GM18517 (cell line): ENCODE measurements around the gene GAS1.

Experiments used
- ATAC-seq: cut with Tn5 transposase; IDR thresholded peaks from one replicate; pipeline ENCODE4 v1.9.1; 2021; ENCODE audit warnings: mild to moderate bottlenecking, moderate library complexity; ENCODE audit not compliant: unreplicated experiment

GAS1 gene

DNA sequence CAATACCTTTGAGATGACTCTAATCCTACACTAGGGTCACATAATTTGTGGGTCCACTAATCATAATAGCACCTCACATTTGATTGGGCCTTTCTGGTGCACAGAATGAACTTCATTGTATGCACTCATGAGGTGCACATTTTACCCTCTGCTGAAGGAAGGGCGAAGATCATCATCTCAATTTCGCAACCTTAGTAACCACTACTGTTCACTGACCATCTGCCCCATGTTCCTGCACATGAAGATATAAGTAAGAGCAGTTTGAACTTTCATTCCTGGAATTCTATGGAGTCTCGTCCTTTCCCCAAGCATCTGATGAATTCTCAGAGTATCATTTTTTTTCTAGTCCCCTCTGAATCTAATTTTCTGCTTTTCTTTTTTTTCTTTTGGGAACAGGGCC, 21.2 kb downstream of the GAS1 start:
- ATAC-seq, result no peak

DNA sequence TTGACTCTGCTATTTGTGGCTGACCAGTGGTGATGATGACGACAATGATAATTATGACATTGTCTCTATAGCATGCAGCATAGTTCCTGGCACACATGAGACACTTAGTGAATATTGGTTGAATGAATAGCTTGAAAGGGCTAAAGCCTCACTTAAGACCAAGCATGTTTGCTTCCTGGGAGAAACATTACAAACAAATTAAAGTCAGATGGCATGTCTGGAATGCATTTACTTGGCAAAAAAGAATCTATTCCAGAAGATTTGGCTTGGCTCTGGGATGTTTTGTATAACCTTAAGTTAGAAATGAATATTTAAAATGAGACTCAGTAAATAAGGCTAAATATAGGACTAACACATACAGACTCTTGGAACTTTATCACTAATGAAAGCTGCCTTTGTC, 21.6 kb downstream of the GAS1 start:
- no peak for ATAC-seq

- no peak for ATAC-seq
Measured at GRCh38 chr9:86924206-86924605, 23.1 kb downstream of the GAS1 start.

DNA sequence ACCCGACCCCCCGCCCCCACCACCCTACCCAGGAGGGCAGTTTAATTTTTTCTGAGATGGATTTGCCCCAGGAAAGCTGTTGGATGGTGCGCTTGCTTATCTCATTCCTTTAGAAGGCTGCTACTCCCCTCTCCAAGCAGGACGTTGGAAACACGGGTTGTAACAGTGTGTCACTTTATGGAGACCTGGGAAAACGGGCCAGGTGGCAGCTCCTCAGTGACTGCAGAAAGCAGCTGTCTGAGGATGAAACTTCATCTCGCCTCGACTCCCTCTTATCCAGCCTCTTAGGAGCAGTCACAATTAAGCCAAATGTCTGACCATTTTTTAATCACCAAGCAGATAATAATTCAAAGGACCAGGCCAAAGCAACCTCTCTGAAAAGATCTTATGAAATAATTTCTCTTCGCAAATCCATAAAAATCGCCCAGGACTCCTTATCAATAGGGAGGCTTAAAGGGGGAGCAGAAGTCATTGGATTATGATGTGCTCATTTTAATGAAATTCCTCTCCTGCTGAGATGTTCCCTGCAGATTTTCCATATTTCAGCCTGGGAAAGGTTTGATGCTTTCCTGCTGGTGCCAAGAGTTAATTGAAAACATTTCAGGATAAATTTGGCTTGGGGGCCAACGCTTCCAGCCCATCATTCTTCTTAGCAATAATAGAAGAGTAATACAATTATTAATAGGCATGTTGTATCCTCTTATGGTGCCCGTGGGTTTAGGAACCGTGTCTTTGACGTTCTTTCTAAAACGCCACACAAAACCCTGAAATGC, 26.0 kb downstream of the GAS1 start:
- ATAC-seq, result no peak

DNA sequence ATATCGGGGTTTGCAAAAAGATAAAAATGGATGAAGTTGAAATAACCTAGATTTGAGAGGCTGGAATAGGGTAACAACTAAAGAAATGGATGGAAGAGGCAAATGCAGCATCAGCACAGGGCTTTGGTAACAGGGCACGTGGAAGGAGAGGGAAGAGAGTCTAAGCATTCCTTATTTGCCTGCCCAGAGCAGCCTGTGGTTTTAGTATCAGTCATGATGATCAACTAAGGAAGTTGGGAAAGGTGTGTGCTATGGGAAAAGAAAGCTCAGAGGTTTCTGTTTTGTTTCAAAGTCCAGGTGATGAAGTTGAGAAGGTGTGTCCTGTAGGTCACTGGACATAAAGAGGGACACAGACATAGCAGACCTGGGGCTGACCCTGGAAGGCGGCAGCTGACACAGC, 28.8 kb downstream of the GAS1 start:
- no peak for ATAC-seq

- ATAC-seq, result no peak
Measured at GRCh38 chr9:86912210-86912609, 35.1 kb downstream of the GAS1 start.

GRCh38 chr9:86909388-86909787, 37.9 kb downstream of the GAS1 start:
- ATAC-seq, result no peak

GRCh38 chr9:86908261-86908660, 39.0 kb downstream of the GAS1 start:
- no peak for ATAC-seq

DNA sequence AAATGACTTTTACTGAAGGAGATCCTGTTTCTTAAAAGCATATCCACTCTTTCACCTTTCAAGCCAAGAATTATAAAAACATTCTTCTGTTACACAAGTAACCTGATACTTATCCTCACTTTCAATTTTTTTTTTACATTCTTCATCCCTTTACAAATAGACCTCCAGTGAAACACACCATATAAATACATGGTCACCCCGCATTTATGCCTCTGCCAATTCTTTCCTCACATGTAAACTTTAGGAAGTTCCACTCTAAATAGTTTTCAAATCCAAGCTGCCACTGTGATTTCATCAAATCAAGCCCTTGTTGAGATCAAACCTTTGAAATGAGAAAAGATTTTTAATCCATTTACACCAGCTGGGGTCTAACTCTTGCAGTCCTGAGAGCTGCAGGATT, 40.0 kb downstream of the GAS1 start:
- ATAC-seq, result no peak

DNA sequence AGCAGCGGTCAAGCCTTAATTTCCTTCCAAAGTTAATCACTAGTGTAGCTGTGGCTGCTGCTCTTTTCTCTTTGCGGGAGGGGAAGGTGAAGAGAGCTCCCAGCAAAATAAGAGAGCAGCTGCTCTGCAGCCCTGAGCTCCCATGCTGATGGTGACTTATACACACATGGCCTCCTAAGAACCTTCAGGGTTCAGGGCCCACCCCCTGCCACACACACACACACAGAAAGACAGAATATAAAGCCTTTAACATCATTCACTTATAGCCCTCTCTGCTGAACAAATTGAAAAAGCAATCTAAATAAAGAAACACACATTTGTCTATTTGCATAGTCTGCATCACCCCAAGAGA, 43.6 kb downstream of the GAS1 start:
- ATAC-seq, result no peak

DNA sequence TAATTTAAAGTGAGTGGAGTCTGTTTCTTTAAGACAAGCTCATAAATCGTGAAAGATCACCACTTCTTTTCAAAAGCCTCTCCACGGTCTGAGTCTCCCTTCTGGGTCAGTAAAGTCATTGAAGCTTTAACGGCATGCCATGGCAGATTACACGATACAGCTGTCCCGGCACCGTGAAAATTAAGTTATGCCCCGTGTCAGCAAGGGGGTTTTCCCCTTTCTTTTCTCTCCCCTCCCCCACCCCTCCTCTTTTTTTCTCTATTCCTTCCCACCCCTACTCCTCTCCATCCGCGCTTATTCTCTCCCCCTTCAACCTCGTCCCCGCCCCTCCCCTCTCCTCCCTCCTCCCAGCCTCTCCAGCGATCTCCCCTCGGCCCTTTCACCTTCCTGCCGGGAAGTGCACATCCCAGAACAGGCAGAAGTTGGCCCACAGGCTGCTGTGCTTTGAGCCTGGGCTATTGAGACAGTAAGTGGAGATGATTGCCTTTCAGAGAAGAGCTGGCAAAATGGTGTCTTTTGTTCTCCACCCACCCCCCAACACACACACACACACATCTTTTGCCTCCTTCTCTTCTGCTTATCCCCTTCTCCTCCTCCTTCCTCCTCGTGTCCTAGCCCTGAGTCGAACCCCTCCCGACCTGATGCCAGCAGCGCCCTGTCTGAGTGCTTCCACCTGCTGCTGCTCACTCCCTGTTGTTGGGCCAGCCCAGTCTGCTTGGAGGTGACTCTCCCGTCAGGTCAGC, 44.1 kb downstream of the GAS1 start:
- ATAC-seq, result no peak

GRCh38 chr9:86902586-86902985, 44.7 kb downstream of the GAS1 start:
- no peak for ATAC-seq

- no peak for ATAC-seq
Measured at GRCh38 chr9:86902176-86902575, 45.1 kb downstream of the GAS1 start.

GRCh38 chr9:86901511-86901910, 45.8 kb downstream of the GAS1 start:
- ATAC-seq, result no peak
